Panc1 (cell line): ENCODE data around the gene GALNTL6. TPM values are rescaled to one million over a fixed set of nuclear protein-coding genes. Genes with fewer than 3 reads are reported as not detected.

ENCODE experiments used
- ATAC-seq: fragments of 200-7000 bp; cut with Tn5 transposase; 2 replicates; pipeline ENCODE4 v1.9.1; 2020; ENCODE audit warnings: mild to moderate bottlenecking, moderate library complexity
- BruUV-seq: library from RNA; stranded (reverse); fragments of 400-500 nt; replicated peaks from 2 replicates; lab custom pipeline; 2021; lab: Mats Ljungman, UMichigan
- CTCF ChIA-PET: fragments of 300-600 bp; sonication (Branson Sonifier 250); formaldehyde crosslinking; loops from one replicate; lab custom pipeline; 2022; ENCODE audit warnings: antibody characterized with exemption; lab: Charles Lee
- POLR2A ChIA-PET: fragments of 300-600 bp; sonication (Branson Sonifier 250); formaldehyde crosslinking; loops from one replicate; lab custom pipeline; 2022; ENCODE audit warnings: antibody characterized with exemption; lab: Charles Lee
- DNase-seq: peaks from one replicate; pipeline ENCODE4 v3.0.0-alpha.2; 2010; ENCODE audit warnings: low read depth, low spot score
- H3K27ac ChIP-seq: 2 replicates; pipeline ENCODE4 v1.5.1; 2011; ENCODE audit warnings: mild to moderate bottlenecking, low read length, inconsistent platforms
- H3K27me3 ChIP-seq: fragments of 200-500 bp; sonication (Bioruptor generic); 2 replicates; pipeline ENCODE4 v1.6.0; 2014; ENCODE audit warnings: low read length, inconsistent platforms; ENCODE audit not compliant: control insufficient read depth, insufficient read depth
- H3K36me3 ChIP-seq: fragments of 200-500 bp; sonication (Bioruptor generic); 2 replicates; pipeline ENCODE4 v1.5.1; 2014; ENCODE audit warnings: inconsistent platforms, mild to moderate bottlenecking, low read length, moderate library complexity; ENCODE audit not compliant: control insufficient read depth, insufficient read depth
- H3K4me1 ChIP-seq: 2 replicates; pipeline ENCODE4 v1.5.1; 2011; ENCODE audit warnings: inconsistent platforms, mild to moderate bottlenecking, low read length, moderate library complexity; ENCODE audit not compliant: control insufficient read depth, insufficient read depth
- H3K4me3 ChIP-seq, 2 experiments: 2 replicates each; pipeline ENCODE4 v1.5.1; 2011 to 2012; ENCODE audit warnings: low read depth in 2 of 2, low read length in 2 of 2, mild to moderate bottlenecking in 2 of 2, inconsistent platforms in 1 of 2, moderate library complexity in 1 of 2
- H3K9me3 ChIP-seq: fragments of 200-500 bp; sonication (Bioruptor generic); 2 replicates; pipeline ENCODE4 v1.5.1; 2014; ENCODE audit warnings: low read depth, mild to moderate bottlenecking, inconsistent platforms, low read length, moderate library complexity; ENCODE audit not compliant: control insufficient read depth, insufficient read depth
- CTCF ChIP-seq: fragments of 450-650 bp; IDR thresholded peaks from 2 replicates; pipeline ENCODE4 v1.5.1; 2017; ENCODE audit warnings: mild to moderate bottlenecking
- POLR2AphosphoS5 ChIP-seq: IDR thresholded peaks from 2 replicates; pipeline ENCODE4 v1.6.1; 2012; ENCODE audit warnings: mild to moderate bottlenecking, low read depth, low read length, moderate library complexity
- REST ChIP-seq, 2 experiments: IDR thresholded peaks; 2 replicates each; pipeline ENCODE4 v1.6.1; 2011 to 2012; ENCODE audit warnings: low read depth in 2 of 2, control low read depth in 1 of 2, low read length in 1 of 2, mild to moderate bottlenecking in 1 of 2, moderate library complexity in 1 of 2; ENCODE audit not compliant: insufficient read depth in 1 of 2
- SIN3A ChIP-seq: IDR thresholded peaks from 2 replicates; pipeline ENCODE4 v1.6.1; 2012; ENCODE audit warnings: low read depth, mild to moderate bottlenecking, low read length, moderate library complexity, borderline replicate concordance; ENCODE audit not compliant: insufficient read depth
- TCF7L2 ChIP-seq: IDR thresholded peaks from 2 replicates; pipeline ENCODE4 v1.6.1; 2011; ENCODE audit warnings: mild to moderate bottlenecking, low read depth, low read length, inconsistent platforms
- in situ Hi-C: cut with HindIII; loops from 2 replicates; pipeline ENCODE4 v1.10.0; 2016; ENCODE audit warnings: low sequenced_read_pairs, low pct_unique_long_range_greater_than_20kb
- intact Hi-C: fragments of 100-400 bp; cut with micrococcal nuclease; formaldehyde crosslinking; loops from one replicate; pipeline ENCODE4 v1.10.0; 2022; ENCODE audit not compliant: unreplicated experiment
- total RNA-seq: library from RNA; stranded (reverse); gene quantifications from one replicate; pipeline ENCODE4 v1.2.1, GENCODE V29; 2021; ENCODE audit not compliant: unreplicated experiment

GALNTL6 gene
- total RNA-seq, 1 experiment from 2014 or later, result not detected

DNA sequence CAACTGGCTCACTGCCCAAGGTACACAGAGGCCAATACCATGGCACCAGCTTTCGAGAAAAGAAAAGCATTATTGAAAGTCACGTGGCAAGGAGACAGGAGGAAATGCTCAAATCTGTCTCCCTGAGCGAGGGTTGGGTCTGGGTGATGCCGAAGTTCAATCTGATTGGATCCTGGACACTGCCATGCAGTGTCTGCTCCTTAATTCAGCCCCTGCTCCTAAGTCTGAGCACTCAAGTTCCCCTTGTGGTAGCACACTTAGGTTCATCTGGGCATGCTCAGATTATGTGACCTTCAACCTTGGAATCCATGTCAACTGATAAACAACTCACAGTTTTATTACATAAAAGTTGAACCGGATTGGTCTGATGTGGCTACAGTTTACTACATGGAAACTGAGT is 842.9 kb downstream of the GALNTL6 start:
- Histone ChIP-seq H3K4me1 (no peaks in the 10 kb centered on the region), H3K27ac (no peak overlapping the region), H3K4me3 (no peak overlapping the region), H3K9me3 (no peaks in the 10 kb centered on the region), H3K27me3 (no peaks in the 10 kb centered on the region), H3K36me3 (no peaks in the 10 kb centered on the region)
- DNase-seq (no peak), ATAC-seq (no peak)
- intact Hi-C loops, result no loop called here
- in situ Hi-C loops, result no loop called here
- CTCF ChIA-PET, result no interaction called here
- no TSS peak for BruUV-seq
- POLR2A ChIA-PET, result no interaction called here
- TF ChIP-seq POLR2AphosphoS5, result no peak
- TF ChIP-seq REST (IDR thresholded peaks at IDR 0.05; ENCODE audit: insufficient read depth in 1 of 2, low read depth in 2 of 2, low read length in 1 of 2), result no peak
- TF ChIP-seq TCF7L2, result no peak
- TF ChIP-seq SIN3A, result no peak
- no peak for TF ChIP-seq CTCF

GRCh38 chr4:172657081-172657480 is 843.9 kb downstream of the GALNTL6 start:
- ChIA-PET CTCF (no interaction called here), POLR2A (no interaction called here)
- in situ Hi-C loops (no loop called here), intact Hi-C loops (no loop called here)
- ATAC-seq (no peak), DNase-seq (no peak)
- no peaks in the 10 kb centered on the region for H3K9me3 ChIP-seq
- no peak overlapping the region for H3K4me3 ChIP-seq
- no peaks in the 10 kb centered on the region for H3K27me3 ChIP-seq
- no peaks in the 10 kb centered on the region for H3K36me3 ChIP-seq
- no TSS peak for BruUV-seq
- TF ChIP-seq REST (IDR thresholded peaks at IDR 0.05; ENCODE audit: insufficient read depth in 1 of 2, low read depth in 2 of 2, low read length in 1 of 2) (no peak), POLR2AphosphoS5 (no peak), SIN3A (no peak), CTCF (no peak), TCF7L2 (no peak)
- no peaks in the 10 kb centered on the region for H3K4me1 ChIP-seq
- H3K27ac ChIP-seq, result no peak overlapping the region
